Measurements from ENCODE around the gene PHACTR1. TPM values are rescaled to one million over a fixed set of nuclear protein-coding genes. Genes with fewer than 3 reads are reported as not detected.
"Not testable (repeated sequence)": the region's sequence is repeated elsewhere in the genome, so short reads cannot be mapped to it uniquely, and the experiment has no call there.

PHACTR1 gene
- total and polyA plus RNA-seq, 2 experiments from 2014 or later, result 0.65 to 3.2 TPM

GRCh38 chr6:13241364-13241763, 524.8 kb downstream of the PHACTR1 start:
- no peaks in the 10 kb centered on the region for H3K36me3 ChIP-seq (ENCODE audit: low read depth)
- H3K9ac ChIP-seq, result no peak overlapping the region
- in situ Hi-C loops (cut with MboI), result no loop called here
- 73 to 85% methylated on average over 5 of the region's 5 CpGs for WGBS, 2 experiments (ENCODE audit: low coverage in 1 of 2, low lambda C conversion rate in 2 of 2, missing lambda C conversion rate in 2 of 2)
- no peaks in the 10 kb centered on the region for H3K4me1 ChIP-seq (ENCODE audit: insufficient read depth)
- H2AFZ ChIP-seq, result no peak overlapping the region
- no peak overlapping the region for H3K27ac ChIP-seq
- DNase-seq, result no peak
- no peaks in the 10 kb centered on the region for H3K9me3 ChIP-seq (ENCODE audit: low read depth)
- peaks cover 7% of the 10 kb centered on the region; the same call in 1 of the 2 replicates for H3K27me3 ChIP-seq (replicated peaks; ENCODE audit: insufficient read depth)
- TF ChIP-seq EZH2phosphoT487 (IDR thresholded peaks at IDR 0.05; ENCODE audit: insufficient read depth, low read depth) (no peak), EZH2 (IDR thresholded peaks at IDR 0.05; ENCODE audit: insufficient read depth, poor library complexity, severe bottlenecking) (no peak)
- no peaks in the 10 kb centered on the region for H4K20me1 ChIP-seq (ENCODE audit: insufficient read depth)
- no peak overlapping the region for H3K4me3 ChIP-seq
- no peak overlapping the region for H3K4me2 ChIP-seq (ENCODE audit: unreplicated experiment)
- H3K9me2 ChIP-seq (ENCODE audit: insufficient read depth), result no peaks in the 10 kb centered on the region
- H3F3A ChIP-seq (ENCODE audit: insufficient read depth), result no peaks in the 10 kb centered on the region
- no peaks in the 10 kb centered on the region for H3K79me2 ChIP-seq (ENCODE audit: insufficient read depth)

GRCh38 chr6:13242178-13242577, 525.6 kb downstream of the PHACTR1 start:
- H3K4me3 ChIP-seq, result no peak overlapping the region
- WGBS, 2 experiments (ENCODE audit: low coverage in 1 of 2, low lambda C conversion rate in 2 of 2, missing lambda C conversion rate in 2 of 2), result 88 to 96% methylated on average over 3 of the region's 3 CpGs
- H4K20me1 ChIP-seq (ENCODE audit: insufficient read depth), result no peaks in the 10 kb centered on the region
- H3K9me2 ChIP-seq (ENCODE audit: insufficient read depth), result no peaks in the 10 kb centered on the region
- no peak for DNase-seq
- no peak for TF ChIP-seq EZH2 (IDR thresholded peaks at IDR 0.05; ENCODE audit: insufficient read depth, poor library complexity, severe bottlenecking)
- TF ChIP-seq EZH2phosphoT487 (IDR thresholded peaks at IDR 0.05; ENCODE audit: insufficient read depth, low read depth), result no peak
- H3K4me1 ChIP-seq (ENCODE audit: insufficient read depth), result no peaks in the 10 kb centered on the region
- no peak overlapping the region for H3K9ac ChIP-seq
- H3K27ac ChIP-seq, result no peak overlapping the region
- H2AFZ ChIP-seq, result no peak overlapping the region
- H3F3A ChIP-seq (ENCODE audit: insufficient read depth), result no peaks in the 10 kb centered on the region
- no peaks in the 10 kb centered on the region for H3K36me3 ChIP-seq (ENCODE audit: low read depth)
- H3K79me2 ChIP-seq (ENCODE audit: insufficient read depth), result no peaks in the 10 kb centered on the region
- no peaks in the 10 kb centered on the region for H3K9me3 ChIP-seq (ENCODE audit: low read depth)
- H3K27me3 ChIP-seq (replicated peaks; ENCODE audit: insufficient read depth), result peaks cover 10% of the 10 kb centered on the region; the same call in 1 of the 2 replicates
- in situ Hi-C loops (cut with MboI), result no loop called here
- no peak overlapping the region for H3K4me2 ChIP-seq (ENCODE audit: unreplicated experiment)

- Histone ChIP-seq H3K9me2 (ENCODE audit: insufficient read depth) (no peaks in the 10 kb centered on the region), H4K20me1 (ENCODE audit: insufficient read depth) (no peaks in the 10 kb centered on the region), H3K9ac (no peak overlapping the region), H3K79me2 (ENCODE audit: insufficient read depth) (no peaks in the 10 kb centered on the region), H3K27me3 (replicated peaks; ENCODE audit: insufficient read depth) (peaks cover 10% of the 10 kb centered on the region; the same call in 1 of the 2 replicates), H3K4me1 (ENCODE audit: insufficient read depth) (no peaks in the 10 kb centered on the region), H2AFZ (no peak overlapping the region), H3K4me3 (no peak overlapping the region), H3K36me3 (ENCODE audit: low read depth) (no peaks in the 10 kb centered on the region), H3K27ac (no peak overlapping the region), H3K4me2 (ENCODE audit: unreplicated experiment) (no peak overlapping the region), H3K9me3 (ENCODE audit: low read depth) (no peaks in the 10 kb centered on the region), H3F3A (ENCODE audit: insufficient read depth) (no peaks in the 10 kb centered on the region)
- in situ Hi-C loops (cut with MboI), result no loop called here
- no peak for TF ChIP-seq EZH2phosphoT487 (IDR thresholded peaks at IDR 0.05; ENCODE audit: insufficient read depth, low read depth)
- no peak for TF ChIP-seq EZH2 (IDR thresholded peaks at IDR 0.05; ENCODE audit: insufficient read depth, poor library complexity, severe bottlenecking)
- no peak for DNase-seq
- WGBS, 2 experiments (ENCODE audit: low coverage in 1 of 2, low lambda C conversion rate in 2 of 2, missing lambda C conversion rate in 2 of 2), result 74 to 85% methylated on average over 1 of the region's 1 CpG
Observed at GRCh38 chr6:13242590-13242989, 526.0 kb downstream of the PHACTR1 start.

- H3K27me3 ChIP-seq (replicated peaks; ENCODE audit: insufficient read depth), result peaks cover 10% of the 10 kb centered on the region; the same call in 1 of the 2 replicates
- no peak overlapping the region for H3K4me2 ChIP-seq (ENCODE audit: unreplicated experiment)
- H3K79me2 ChIP-seq (ENCODE audit: insufficient read depth), result no peaks in the 10 kb centered on the region
- in situ Hi-C loops (cut with MboI), result no loop called here
- 87 to 95% methylated on average over 1 of the region's 1 CpG for WGBS, 2 experiments (ENCODE audit: low coverage in 1 of 2, low lambda C conversion rate in 2 of 2, missing lambda C conversion rate in 2 of 2)
- TF ChIP-seq EZH2phosphoT487 (IDR thresholded peaks at IDR 0.05; ENCODE audit: insufficient read depth, low read depth) (no peak), EZH2 (IDR thresholded peaks at IDR 0.05; ENCODE audit: insufficient read depth, poor library complexity, severe bottlenecking) (no peak)
- no peaks in the 10 kb centered on the region for H3K9me3 ChIP-seq (ENCODE audit: low read depth)
- H2AFZ ChIP-seq, result no peak overlapping the region
- no peaks in the 10 kb centered on the region for H3K9me2 ChIP-seq (ENCODE audit: insufficient read depth)
- H3K27ac ChIP-seq, result no peak overlapping the region
- H3K4me3 ChIP-seq, result no peak overlapping the region
- no peaks in the 10 kb centered on the region for H4K20me1 ChIP-seq (ENCODE audit: insufficient read depth)
- H3K9ac ChIP-seq, result no peak overlapping the region
- no peaks in the 10 kb centered on the region for H3K36me3 ChIP-seq (ENCODE audit: low read depth)
- no peak for DNase-seq
- H3K4me1 ChIP-seq (ENCODE audit: insufficient read depth), result no peaks in the 10 kb centered on the region
- no peaks in the 10 kb centered on the region for H3F3A ChIP-seq (ENCODE audit: insufficient read depth)
Observed at GRCh38 chr6:13243033-13243432, 526.5 kb downstream of the PHACTR1 start.

- DNase-seq; H4K20me1 ChIP-seq (ENCODE audit: insufficient read depth); H3K9ac ChIP-seq; H3K4me1 ChIP-seq (ENCODE audit: insufficient read depth); H3K4me2 ChIP-seq (ENCODE audit: unreplicated experiment); H3K79me2 ChIP-seq (ENCODE audit: insufficient read depth); H2AFZ ChIP-seq; H3K36me3 ChIP-seq (ENCODE audit: low read depth); H3F3A ChIP-seq (ENCODE audit: insufficient read depth); in situ Hi-C loops (cut with MboI); H3K27ac ChIP-seq; H3K4me3 ChIP-seq; H3K9me2 ChIP-seq (ENCODE audit: insufficient read depth); H3K27me3 ChIP-seq (replicated peaks; ENCODE audit: insufficient read depth); H3K9me3 ChIP-seq (ENCODE audit: low read depth): not testable (repeated sequence)
- 92 to 94% methylated on average over 5 of the region's 5 CpGs for WGBS, 2 experiments (ENCODE audit: low coverage in 1 of 2, low lambda C conversion rate in 2 of 2, missing lambda C conversion rate in 2 of 2)
Observed at GRCh38 chr6:13243745-13244144, 527.2 kb downstream of the PHACTR1 start.

Measured in GM23248 (cell line).